Measurements from ENCODE around the gene DMRTB1.

The DMRTB1 gene

GRCh38 chr1:53435151-53435550 is 24.0 kb upstream of the DMRTB1 start:
- no peak for DNase-seq (ENCODE audit: low spot score)

DNA sequence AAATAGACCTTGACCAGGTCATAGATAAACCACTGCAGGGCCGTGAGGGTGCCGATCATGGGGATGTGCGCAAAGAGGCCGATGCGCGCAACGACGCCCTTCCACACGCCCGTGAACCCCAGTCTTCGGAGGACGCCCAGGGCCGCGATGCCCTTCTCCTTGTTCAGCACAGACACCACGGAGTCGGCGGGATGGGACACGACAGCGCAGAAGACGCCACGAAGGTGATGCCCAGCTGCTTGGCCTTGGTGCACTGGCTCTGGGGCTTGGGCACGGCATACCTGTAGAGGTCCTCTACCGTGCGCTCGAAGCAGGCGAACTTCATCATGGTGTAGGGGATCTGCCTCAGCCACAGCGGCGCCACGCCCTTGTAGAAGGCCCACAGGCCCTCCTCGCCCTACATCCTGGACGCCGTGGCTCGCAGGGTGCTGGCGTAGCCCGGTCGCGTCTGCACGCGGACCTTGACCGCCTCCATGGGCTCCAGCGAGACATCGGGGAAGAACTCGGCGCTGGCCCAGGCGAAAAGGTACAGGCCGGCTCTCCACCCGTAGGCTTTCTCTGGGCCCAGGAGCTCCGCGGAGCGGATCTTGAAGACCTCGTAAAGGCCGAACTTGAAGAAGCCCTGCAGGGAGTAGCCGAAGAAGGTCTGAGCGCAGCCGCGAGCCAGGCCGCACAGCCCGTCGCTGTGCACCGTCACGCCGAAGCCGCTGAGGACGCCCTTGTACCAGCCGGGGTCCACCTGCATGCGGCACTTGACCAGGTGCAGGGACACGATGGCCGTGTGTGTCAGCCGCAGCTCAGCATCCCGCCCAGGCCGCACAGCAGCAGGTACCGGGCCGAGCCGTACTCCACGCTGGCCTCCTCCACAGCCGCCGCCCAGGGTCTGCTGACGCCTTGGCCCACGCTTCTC is 20.5 kb upstream of the DMRTB1 start:
- DNase-seq (ENCODE audit: low spot score) = no peak

DNA sequence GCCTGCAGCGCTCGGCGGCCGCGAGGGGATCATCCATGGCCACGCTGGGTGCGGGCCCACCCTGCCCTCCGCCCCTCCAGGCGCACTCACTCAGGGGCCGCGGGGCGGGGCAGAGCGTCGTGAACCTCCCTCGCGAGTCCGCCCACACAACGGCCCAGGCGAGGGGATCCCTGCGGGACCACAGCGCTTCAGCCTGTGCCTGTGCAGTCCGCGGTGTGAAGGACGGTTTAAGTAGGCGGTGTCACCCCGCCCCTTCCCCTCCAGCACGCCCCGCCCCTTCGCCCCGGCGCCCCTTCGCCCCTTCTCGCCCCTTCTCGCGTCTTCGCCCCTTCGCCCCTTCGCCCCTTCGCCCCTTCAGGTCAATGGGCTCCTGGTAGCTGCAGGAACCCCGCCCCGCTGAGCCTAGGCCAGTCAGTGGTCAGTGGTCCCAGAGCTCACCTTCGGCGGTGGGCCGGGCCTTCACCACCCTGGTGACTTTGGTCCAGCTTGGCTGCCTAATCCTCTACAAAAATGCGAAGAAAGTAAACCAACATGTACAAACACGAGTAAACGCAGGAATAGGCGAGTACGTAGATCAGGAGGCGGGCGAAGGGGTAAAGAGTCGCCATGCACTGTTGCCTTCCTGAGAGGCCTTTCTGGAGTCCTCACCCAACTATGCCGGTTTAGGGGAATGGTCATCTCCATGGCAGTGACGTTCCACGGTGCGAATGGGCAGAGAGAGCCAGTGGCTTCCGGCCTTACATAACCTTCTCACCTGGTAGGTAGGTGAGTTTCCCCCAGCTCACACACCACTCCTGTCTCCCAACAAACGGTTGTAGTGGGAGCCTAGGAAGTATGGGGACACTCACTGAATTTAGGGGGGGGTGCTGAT is 19.6 kb upstream of the DMRTB1 start:
- no peak for DNase-seq (ENCODE audit: low spot score)

DNA sequence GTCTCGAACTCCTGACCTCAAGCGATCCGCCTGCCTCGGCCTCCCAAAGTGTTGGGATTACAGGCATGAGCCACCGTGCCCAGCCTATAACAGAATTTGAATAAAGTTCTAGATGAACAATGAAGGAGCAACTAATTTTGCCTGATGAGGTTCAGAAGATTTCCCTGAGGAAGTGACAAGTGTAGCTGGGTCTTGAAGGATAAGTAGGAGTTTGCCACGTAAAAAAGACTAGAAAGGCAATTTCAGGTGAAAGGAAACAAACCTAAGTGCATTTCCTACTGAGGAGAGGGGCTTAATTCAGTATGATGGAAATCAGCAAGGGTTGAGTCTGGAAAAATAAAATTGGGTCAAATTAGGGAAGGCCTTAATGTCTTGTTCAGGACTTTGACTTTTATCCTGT is 18.6 kb upstream of the DMRTB1 start:
- no peak for DNase-seq (ENCODE audit: low spot score)

DNA sequence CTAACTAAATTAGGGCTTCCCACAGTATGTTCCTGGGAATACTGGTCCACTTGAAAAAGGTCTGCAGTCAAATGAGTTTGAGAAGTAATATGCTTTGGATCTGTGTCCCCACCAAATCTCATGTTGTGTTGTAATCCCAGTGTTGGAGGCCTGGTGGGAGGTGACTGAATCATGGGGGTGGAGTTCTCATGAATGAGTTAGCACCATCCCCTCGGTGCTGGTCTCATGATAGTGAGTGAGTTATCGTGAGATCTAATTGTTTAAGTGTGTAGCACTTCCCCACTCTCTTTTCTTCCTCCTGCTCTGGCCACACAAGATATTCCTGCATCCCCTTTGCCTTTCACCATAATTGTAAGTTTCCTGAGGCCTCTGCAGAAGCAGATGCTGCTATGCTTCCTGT is 16.9 kb upstream of the DMRTB1 start:
- no peak for DNase-seq (ENCODE audit: low spot score)

DNA sequence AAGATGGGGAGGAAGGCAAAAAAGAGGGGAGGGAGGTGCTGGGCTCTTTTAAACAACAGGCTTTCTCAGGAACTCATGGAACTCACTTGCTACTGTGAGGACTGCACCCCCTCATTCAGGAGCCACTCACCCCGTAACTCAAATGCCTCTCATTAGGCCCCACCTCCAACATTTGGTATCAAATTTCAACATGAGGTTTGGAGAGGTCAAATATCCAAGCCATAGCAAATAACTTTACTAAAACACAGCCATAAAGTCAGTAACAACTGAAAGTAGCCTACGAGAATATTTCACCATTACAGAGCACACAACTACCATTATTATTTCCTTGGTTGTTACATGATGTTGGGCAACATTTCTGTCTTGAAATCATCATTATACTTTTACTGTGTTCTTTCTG is 13.1 kb upstream of the DMRTB1 start:
- no peak for DNase-seq (ENCODE audit: low spot score)

- DNase-seq (ENCODE audit: low spot score) = no peak
Measured at GRCh38 chr1:53447413-53447812, 11.8 kb upstream of the DMRTB1 start.

- no peak for DNase-seq (ENCODE audit: low spot score)
Measured at GRCh38 chr1:53448241-53448841, 10.9 kb upstream of the DMRTB1 start.

DNA sequence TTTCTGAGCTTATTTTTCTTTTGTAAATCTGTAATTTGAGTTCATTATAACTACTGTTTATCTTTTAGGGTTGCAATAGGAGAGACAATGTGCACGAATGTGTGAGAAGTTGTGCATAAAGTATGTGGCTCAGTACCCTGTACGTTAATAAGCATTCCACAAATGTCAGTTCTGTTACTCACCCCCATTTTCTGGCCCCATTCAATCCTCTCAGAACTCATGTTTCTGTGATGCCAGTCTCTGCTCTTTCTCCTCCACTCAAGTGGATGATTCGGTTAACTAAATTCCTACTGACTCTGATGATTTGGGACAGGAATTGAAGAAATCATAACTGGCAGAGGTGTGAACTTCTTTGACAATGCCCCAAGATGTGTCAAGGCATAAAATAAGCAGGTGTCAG is 10.2 kb upstream of the DMRTB1 start:
- no peak for DNase-seq (ENCODE audit: low spot score)

DNA sequence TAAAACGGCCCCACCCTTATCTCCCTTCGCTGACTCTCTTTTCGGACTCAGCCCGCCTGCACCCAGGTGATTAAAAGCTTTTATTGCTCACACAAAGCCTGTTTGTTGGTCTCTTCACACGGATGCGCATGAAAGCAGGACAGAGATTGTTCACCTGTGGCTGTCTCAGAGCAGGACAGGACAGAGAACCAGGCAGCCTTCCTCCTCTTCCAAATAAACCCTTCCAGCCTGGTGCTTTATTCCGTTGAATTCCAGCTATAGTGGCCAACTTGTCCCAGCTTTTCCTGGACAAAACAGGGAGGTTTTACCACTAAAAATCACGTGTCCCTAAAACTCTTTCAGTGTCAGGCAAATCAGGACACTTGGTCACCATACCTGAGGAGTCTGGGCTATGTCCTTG is 9.5 kb upstream of the DMRTB1 start:
- no peak for DNase-seq (ENCODE audit: low spot score)

- DNase-seq (ENCODE audit: low spot score) = no peak
Measured at GRCh38 chr1:53450225-53450624, 9.0 kb upstream of the DMRTB1 start.

DNA sequence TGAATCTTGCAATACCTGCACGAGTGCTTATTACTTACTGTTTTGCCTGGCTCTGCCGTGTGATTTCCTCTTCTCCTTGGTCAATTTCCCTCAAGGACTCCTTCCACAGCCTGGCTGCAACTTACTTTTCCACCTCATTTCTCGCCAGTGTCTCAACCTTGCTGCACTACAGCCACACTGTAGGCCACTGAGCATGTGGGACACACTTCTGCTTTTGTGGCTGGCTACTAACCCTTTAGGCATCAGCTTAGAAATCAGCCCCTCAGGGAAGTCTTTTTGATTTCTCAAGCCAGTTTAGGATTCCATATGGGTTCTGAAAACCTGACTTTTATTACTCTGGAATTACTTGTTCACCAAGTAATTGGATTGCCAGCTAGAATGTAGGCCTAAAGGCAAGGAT is 5.2 kb upstream of the DMRTB1 start:
- no peak for DNase-seq (ENCODE audit: low spot score)

- DNase-seq (ENCODE audit: low spot score) = no peak
Measured at GRCh38 chr1:53455364-53455991, 3.7 kb upstream of the DMRTB1 start.

DNA sequence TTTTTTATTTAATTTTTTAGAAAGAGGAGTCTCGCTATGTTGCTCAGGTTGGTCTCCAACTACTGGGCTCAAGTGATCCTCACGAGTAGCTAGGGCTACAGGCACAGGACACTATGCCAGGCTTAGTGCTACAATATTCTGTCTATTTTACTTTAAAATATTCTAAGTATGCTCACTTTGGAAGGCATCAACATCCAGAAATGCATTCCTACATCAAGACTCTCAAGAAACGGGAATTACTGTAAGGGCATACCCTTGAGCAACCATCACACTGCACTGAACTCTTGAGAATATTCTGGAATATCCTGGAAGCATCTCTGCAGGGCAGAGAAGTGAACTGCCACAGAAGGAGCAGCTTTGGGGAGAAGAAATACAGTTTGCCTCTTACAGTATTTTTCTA is 565 bp upstream of the DMRTB1 start:
- no peak for DNase-seq (ENCODE audit: low spot score)

GRCh38 chr1:53460211-53460634 is 1.0 kb downstream of the DMRTB1 start:
- DNase-seq (ENCODE audit: low spot score) = no peak

- DNase-seq (ENCODE audit: low spot score) = no peak
Measured at GRCh38 chr1:53460666-53461322, 1.6 kb downstream of the DMRTB1 start.

- DNase-seq (ENCODE audit: low spot score) = no peak
Measured at GRCh38 chr1:53461323-53462044, 2.3 kb downstream of the DMRTB1 start.

- DNase-seq (ENCODE audit: low spot score) = no peak
Measured at GRCh38 chr1:53462193-53462592, 3.0 kb downstream of the DMRTB1 start.

GRCh38 chr1:53462769-53463501 is 3.7 kb downstream of the DMRTB1 start:
- DNase-seq (ENCODE audit: low spot score) = no peak

Measured in activated CD4-positive, alpha-beta T cell treated with anti-CD3 and anti-CD28 coated beads, Interleukin-2, Interleukin-4, amounts not matched to agents 100 ng/mL and 50 ng/mL, durations not matched to agents 16 hours and 8 hours (primary cell).